Endothelial cell of umbilical vein (primary cell): ENCODE data around the gene OR9Q1.

Experiments
- EZH2 ChIP-seq: IDR thresholded peaks from 2 replicates; pipeline ENCODE4 v1.6.1; 2012; ENCODE audit warnings: borderline replicate concordance, low read depth, mild to moderate bottlenecking, moderate library complexity, low read length, inconsistent platforms; ENCODE audit not compliant: severe bottlenecking
- GATA2 ChIP-seq: IDR thresholded peaks from 2 replicates; pipeline ENCODE4 v1.7.0; 2011; ENCODE audit warnings: low read depth, mild to moderate bottlenecking, moderate library complexity, mixed read lengths, low read length; ENCODE audit not compliant: insufficient read length, insufficient read depth
- JUN ChIP-seq: IDR thresholded peaks from 2 replicates; pipeline ENCODE4 v1.6.1; 2011; ENCODE audit warnings: borderline replicate concordance, low read depth; ENCODE audit not compliant: insufficient read length, insufficient read depth
- MYC ChIP-seq: IDR thresholded peaks from one replicate; pipeline ENCODE4 v1.6.1; 2011; ENCODE audit warnings: mild to moderate bottlenecking, low read depth, low read length
- POLR2A ChIP-seq: IDR thresholded peaks from 2 replicates; pipeline ENCODE4 v1.6.1; 2012; ENCODE audit warnings: low read depth, mild to moderate bottlenecking, control low read depth, low read length
- POLR2AphosphoS5 ChIP-seq: IDR thresholded peaks from 2 replicates; pipeline ENCODE4 v1.6.1; 2012; ENCODE audit warnings: low read depth, mild to moderate bottlenecking, control low read depth, low read length, moderate library complexity; ENCODE audit not compliant: insufficient read depth
- TF ChIP-seq, protein P1 (sequence below), 2 donors: IDR thresholded peaks; 1 replicate in 1 of 2; 2 replicates in 1 of 2; pipeline ENCODE4 v1.5.1; 2011; ENCODE audit warnings: low read length in 2 of 2, mild to moderate bottlenecking in 2 of 2, moderate library complexity in 2 of 2, control low read depth in 1 of 2, inconsistent platforms in 1 of 2, low read depth in 1 of 2; ENCODE audit not compliant: insufficient read depth in 1 of 2; ENCODE audit errors: extremely low read depth in 1 of 2
- TF ChIP-seq, protein P2 (sequence below): IDR thresholded peaks from 2 replicates; pipeline ENCODE4 v1.6.1; 2011; ENCODE audit not compliant: insufficient read depth, insufficient read length

DNA sequence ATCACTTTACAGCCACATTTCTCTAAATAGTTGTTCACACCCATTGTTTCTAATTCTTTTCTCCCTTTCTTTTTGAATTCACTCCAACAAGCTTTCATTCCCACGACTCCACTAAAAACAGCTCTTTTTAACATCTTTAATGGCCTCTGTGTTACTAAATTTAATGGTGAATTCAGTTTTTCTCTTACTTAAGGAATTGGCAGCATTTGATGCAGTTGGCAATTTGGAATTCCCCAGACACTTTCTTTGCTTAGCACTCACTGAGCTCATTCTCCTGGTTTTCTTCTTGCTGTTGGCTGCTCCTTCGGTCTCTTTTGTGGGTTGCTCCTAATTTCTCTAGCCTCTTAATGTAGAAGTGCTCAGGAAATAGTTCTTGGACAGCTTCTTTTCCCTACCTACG lies 40.5 kb upstream of the OR9Q1 start:
- TF ChIP-seq, protein P1, sequence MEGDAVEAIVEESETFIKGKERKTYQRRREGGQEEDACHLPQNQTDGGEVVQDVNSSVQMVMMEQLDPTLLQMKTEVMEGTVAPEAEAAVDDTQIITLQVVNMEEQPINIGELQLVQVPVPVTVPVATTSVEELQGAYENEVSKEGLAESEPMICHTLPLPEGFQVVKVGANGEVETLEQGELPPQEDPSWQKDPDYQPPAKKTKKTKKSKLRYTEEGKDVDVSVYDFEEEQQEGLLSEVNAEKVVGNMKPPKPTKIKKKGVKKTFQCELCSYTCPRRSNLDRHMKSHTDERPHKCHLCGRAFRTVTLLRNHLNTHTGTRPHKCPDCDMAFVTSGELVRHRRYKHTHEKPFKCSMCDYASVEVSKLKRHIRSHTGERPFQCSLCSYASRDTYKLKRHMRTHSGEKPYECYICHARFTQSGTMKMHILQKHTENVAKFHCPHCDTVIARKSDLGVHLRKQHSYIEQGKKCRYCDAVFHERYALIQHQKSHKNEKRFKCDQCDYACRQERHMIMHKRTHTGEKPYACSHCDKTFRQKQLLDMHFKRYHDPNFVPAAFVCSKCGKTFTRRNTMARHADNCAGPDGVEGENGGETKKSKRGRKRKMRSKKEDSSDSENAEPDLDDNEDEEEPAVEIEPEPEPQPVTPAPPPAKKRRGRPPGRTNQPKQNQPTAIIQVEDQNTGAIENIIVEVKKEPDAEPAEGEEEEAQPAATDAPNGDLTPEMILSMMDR (IDR thresholded peaks at IDR 0.05; ENCODE audit: extremely low read depth in 1 of 2, insufficient read depth in 1 of 2, low read depth in 1 of 2, low read length in 2 of 2): no peak
- TF ChIP-seq POLR2A (no peak), EZH2 (no peak), POLR2AphosphoS5 (no peak), GATA2 (no peak), JUN (no peak), MYC (no peak)
- TF ChIP-seq, protein P2, sequence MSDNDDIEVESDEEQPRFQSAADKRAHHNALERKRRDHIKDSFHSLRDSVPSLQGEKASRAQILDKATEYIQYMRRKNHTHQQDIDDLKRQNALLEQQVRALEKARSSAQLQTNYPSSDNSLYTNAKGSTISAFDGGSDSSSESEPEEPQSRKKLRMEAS: no peak
